Keratinocyte (primary cell): ENCODE data around the gene RAB3GAP2.

Experiments used
- CTCF ChIP-seq, 3 experiments: IDR thresholded peaks in 1 of 3; conservative IDR thresholded peaks in 1 of 3; optimal IDR thresholded peaks in 1 of 3; 2 replicates in 2 of 3; 3 replicates in 1 of 3; pipeline versions ENCODE3 to v1.5.1; 2011; ENCODE audit warnings: low read length in 3 of 3, mild to moderate bottlenecking in 3 of 3, moderate library complexity in 2 of 3, control low read depth in 1 of 3, inconsistent platforms in 1 of 3; ENCODE audit not compliant: insufficient read depth in 2 of 3; ENCODE audit errors: extremely low read depth in 1 of 3
- EZH2 ChIP-seq: IDR thresholded peaks from one replicate; pipeline ENCODE4 v1.6.1; 2012; ENCODE audit warnings: inconsistent platforms, mild to moderate bottlenecking, low read length, moderate library complexity

GRCh38 chr1:220186752-220187151 lies 85.5 kb downstream of the RAB3GAP2 start:
- no peak for TF ChIP-seq EZH2
- TF ChIP-seq CTCF (optimal IDR thresholded peaks at IDR 0.05 in 1 of 3, IDR thresholded peaks at IDR 0.05 in 1 of 3, conservative IDR thresholded peaks at IDR 0.05 in 1 of 3; ENCODE audit: extremely low read depth in 1 of 3, insufficient read depth in 2 of 3, low read length in 3 of 3), result no peak
